ENCODE data around the gene RAPGEF4. TPM values are rescaled to one million over a fixed set of nuclear protein-coding genes. Genes with fewer than 3 reads are reported as not detected.
A peak's percentile ranks its signal among the peaks of the same experiment; 100 is the strongest.

RAPGEF4 gene
- total and polyA plus RNA-seq, 2 of the 8 experiments (the other 6 are each of a cell fraction or from before 2014, with no cell fraction given), result 1.2 to 2.6 TPM

DNA sequence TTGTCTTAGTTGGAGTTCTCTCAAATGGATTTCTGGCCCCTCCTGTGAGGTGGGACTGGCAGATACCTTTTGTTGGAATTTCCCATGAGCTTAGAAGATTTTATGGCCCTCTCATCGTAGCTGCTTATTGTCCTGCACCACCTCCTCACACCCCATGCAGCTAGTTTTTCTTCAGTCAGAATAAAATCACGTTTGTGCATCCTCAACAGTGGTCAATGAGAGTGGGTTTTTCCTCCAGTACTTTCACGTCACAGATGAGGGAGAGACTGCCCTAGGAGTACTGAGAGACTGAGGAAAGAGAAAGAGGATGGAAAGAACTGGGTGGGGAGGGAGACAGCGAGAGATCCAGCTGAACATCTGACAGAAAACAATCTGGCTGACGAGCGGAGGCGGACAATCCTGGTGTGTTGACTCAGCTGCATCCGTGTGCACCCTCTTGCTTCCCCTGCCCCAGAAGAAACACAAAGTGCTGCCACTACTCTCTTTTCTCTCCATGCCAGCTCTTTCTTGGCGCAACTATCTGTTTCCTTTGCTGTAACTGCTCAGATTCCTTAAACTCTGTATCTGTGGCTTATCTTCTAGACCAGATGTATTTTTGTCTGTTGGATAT lies 7.4 kb downstream of the RAPGEF4 start:
- Histone ChIP-seq H3K4me1 (replicated peaks in 1 of 4; ENCODE audit: control insufficient read depth in 3 of 4, insufficient read depth in 4 of 4, low read length in 3 of 4) (no peaks in the 10 kb centered on the region), H2BK120ac (replicated peaks; ENCODE audit: low read depth, low read length) (no peak overlapping the region), H3K79me1 (ENCODE audit: low read depth, low read length) (no peaks in the 10 kb centered on the region), H4K8ac (ENCODE audit: extremely low read depth, insufficient read depth, low read length) (no peak overlapping the region), H3K27me3 (replicated peaks in 1 of 4; ENCODE audit: control insufficient read depth in 3 of 4, extremely low read depth in 1 of 4, insufficient read depth in 3 of 4, low read length in 3 of 4) (peaks cover 0 to 1% (median 0%) of the 10 kb centered on the region in 4 experiments; a peak in 1 of 7 replicates), H4K91ac (replicated peaks; ENCODE audit: insufficient read length, low read length) (no peak overlapping the region), H3K4me2 (ENCODE audit: insufficient read depth in 1 of 2, low read depth in 2 of 2, low read length in 2 of 2) (0 out of 4 replicates have a peak overlapping the region, but pooled peaks of 1 of the 2 experiments have one; percentile 18), H3K79me2 (ENCODE audit: control insufficient read depth in 1 of 2, insufficient read depth in 2 of 2, low read length in 2 of 2) (no peaks in the 10 kb centered on the region), H3K27ac (ENCODE audit: low read depth, low read length) (no peak overlapping the region), H3K4ac (replicated peaks; ENCODE audit: insufficient read length, low read depth, low read length) (no peak overlapping the region), H2BK15ac (ENCODE audit: low read length) (no peak overlapping the region), H3K23me2 (ENCODE audit: low read depth, low read length) (no peaks in the 10 kb centered on the region), H3K14ac (ENCODE audit: insufficient read length) (no peak overlapping the region), H2BK12ac (ENCODE audit: low read depth, low read length) (no peak overlapping the region), H3K18ac (ENCODE audit: extremely low read depth, low read length) (no peak overlapping the region), H4K5ac (ENCODE audit: insufficient read length, low read depth, low read length) (no peak overlapping the region), H3K56ac (replicated peaks; ENCODE audit: insufficient read length, low read depth, low read length) (no peak overlapping the region), H3K4me3 (ENCODE audit: extremely low read depth in 1 of 4, insufficient read depth in 2 of 4, low read depth in 3 of 4, low read length in 4 of 4) (no peak overlapping the region), H3K9me3 (ENCODE audit: insufficient read depth in 2 of 2, low read depth in 1 of 2, low read length in 1 of 2) (peaks cover 0 to 5% of the 10 kb centered on the region in 2 experiments; a peak in 1 of 4 replicates), H2AFZ (ENCODE audit: low read length) (peak overlapping the region; percentile 42; the same call in 1 of the 2 replicates), H4K20me1 (replicated peaks in 1 of 2; ENCODE audit: control insufficient read depth in 1 of 2, insufficient read depth in 2 of 2, low read length in 2 of 2) (no peaks in the 10 kb centered on the region), H3K36me3 (ENCODE audit: control insufficient read depth in 2 of 4, insufficient read depth in 4 of 4, low read length in 3 of 4) (no peaks in the 10 kb centered on the region), H2AK5ac (ENCODE audit: low read depth, low read length) (no peak overlapping the region), H3K23ac (ENCODE audit: insufficient read length) (no peak overlapping the region), H2BK20ac (ENCODE audit: low read length) (no peak overlapping the region), H2BK5ac (ENCODE audit: low read depth, low read length) (no peak overlapping the region), H3K9ac (replicated peaks in 1 of 4; ENCODE audit: extremely low read depth in 1 of 4, low read depth in 3 of 4, low read length in 3 of 4) (no peak overlapping the region)
- DNase-seq (ENCODE audit: low read depth in 1 of 2, low spot score in 2 of 2) (no peak), FAIRE-seq (no peak)
- ChIA-PET CTCF (ENCODE audit: partially characterized antibody) (interaction anchor here (1.0 kb wide), 1 partner anchor 34 kb away, joined by 3 read pairs; no protein-coding TSS in a partner anchor), POLR2A (ENCODE audit: partially characterized antibody) (interaction anchor here (0.6 kb wide), 1 partner anchor 41 kb away, joined by 3 read pairs; no protein-coding TSS in a partner anchor)
- TF ChIP-seq MAFK (IDR thresholded peaks at IDR 0.05; ENCODE audit: low read depth, low read length) (no peak), SP2 (IDR thresholded peaks at IDR 0.05; ENCODE audit: low read length) (no peak), BCL11A (IDR thresholded peaks at IDR 0.05; ENCODE audit: low read depth in 2 of 2, low read length in 2 of 2) (no peak), SIRT6 (IDR thresholded peaks at IDR 0.05; ENCODE audit: low read length) (no peak), SIX5 (IDR thresholded peaks at IDR 0.05; ENCODE audit: low read depth, low read length) (no peak), FOSL1 (IDR thresholded peaks at IDR 0.05; ENCODE audit: insufficient read depth, low read depth, low read length) (no peak), NRF1 (IDR thresholded peaks at IDR 0.05; ENCODE audit: low read depth, low read length) (no peak), KDM4A (IDR thresholded peaks at IDR 0.05; ENCODE audit: low read depth, low read length, severe bottlenecking) (no peak), TAF7 (optimal IDR thresholded peaks at IDR 0.05; ENCODE audit: borderline replicate concordance, low read depth, low read length) (no peak), HDAC2 (IDR thresholded peaks at IDR 0.05; ENCODE audit: borderline replicate concordance in 1 of 2, low read depth in 2 of 2, low read length in 2 of 2) (no peak)
- 86% methylated on average over 9 of the region's 9 CpGs; no CpG with 5 or more reads in 1 of the 2 experiments for WGBS, 2 experiments (ENCODE audit: extremely low coverage in 1 of 2, insufficient coverage in 1 of 2, insufficient read length in 1 of 2, insufficient replicate concordance in 2 of 2, low coverage in 1 of 2, low lambda C conversion rate in 2 of 2, missing lambda C conversion rate in 1 of 2)

Measured in H1 (cell line).